ENCODE data around the gene ADGRV1.

Gene ADGRV1

DNA sequence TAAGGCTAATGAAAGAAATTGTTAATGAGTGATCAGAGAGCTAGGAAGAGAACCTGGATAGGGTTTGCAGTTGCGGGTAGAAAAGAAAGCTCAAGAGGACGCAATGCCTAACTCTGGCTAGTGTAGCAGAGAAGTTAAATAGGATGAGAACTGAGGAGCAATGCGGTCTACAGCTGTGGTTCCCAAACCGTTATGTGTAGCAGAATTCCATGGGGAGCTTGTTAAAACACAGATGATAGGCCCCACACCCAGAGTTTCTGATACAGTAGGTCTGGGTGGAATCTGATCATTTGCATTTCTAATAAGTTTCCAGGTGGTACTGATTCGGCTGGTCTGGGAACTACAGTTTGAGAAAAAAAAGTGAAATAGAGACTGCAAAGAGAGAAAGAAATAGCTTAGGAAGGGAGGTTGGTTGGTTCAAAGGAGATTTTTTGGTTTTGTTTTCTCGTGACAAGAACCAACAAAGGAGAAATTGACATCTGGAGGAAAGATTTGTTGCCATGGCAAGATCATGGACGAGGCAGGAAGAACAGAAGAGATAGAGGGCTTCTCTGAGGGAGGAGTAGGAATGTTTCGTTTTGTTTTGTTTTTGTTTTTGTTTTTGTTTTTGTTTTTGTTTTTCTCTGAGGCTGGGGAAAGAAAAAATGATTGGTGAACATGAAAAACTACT lies 548.4 kb downstream of the ADGRV1 start:
- DNase-seq (ENCODE audit: low read depth) = no peak

DNA sequence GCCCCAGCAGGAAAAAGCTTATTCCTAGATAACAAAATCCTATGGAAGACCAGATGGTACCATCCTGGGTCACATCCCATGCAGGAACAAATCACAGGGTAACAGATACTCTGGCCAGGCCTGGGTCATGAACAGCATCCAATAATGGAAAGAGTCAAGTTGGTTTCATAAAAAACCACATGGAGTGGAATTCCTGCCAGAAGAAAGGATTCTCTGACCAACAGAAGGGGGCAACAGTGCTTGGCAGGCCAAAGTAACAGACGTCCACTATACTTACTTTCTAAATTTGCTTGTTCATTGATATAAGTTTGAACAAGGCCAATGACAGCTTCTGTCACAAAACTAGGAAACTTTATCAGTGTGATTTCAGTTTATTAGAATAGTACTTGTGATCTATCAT lies 551.0 kb downstream of the ADGRV1 start:
- DNase-seq (ENCODE audit: low read depth) = no peak

DNA sequence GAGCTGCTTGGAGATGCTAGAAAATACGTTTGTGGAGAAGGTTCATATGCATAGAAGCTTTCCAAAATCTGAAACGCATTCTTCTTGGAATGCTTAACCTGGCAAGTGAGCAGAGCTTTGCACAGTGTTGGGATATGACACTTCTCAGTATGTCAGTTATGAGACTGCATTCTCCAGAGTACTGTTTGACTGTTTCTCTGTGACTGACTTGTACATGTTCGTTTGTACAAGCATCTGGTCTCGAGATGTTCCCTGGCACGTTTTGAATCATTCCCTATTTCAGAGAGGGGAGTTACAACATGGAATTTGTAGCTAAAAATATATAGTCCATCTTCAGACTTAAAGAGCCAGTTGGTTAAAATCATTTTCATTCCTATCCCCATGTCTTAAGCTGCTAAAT lies 552.1 kb downstream of the ADGRV1 start:
- DNase-seq (ENCODE audit: low read depth) = no peak

DNA sequence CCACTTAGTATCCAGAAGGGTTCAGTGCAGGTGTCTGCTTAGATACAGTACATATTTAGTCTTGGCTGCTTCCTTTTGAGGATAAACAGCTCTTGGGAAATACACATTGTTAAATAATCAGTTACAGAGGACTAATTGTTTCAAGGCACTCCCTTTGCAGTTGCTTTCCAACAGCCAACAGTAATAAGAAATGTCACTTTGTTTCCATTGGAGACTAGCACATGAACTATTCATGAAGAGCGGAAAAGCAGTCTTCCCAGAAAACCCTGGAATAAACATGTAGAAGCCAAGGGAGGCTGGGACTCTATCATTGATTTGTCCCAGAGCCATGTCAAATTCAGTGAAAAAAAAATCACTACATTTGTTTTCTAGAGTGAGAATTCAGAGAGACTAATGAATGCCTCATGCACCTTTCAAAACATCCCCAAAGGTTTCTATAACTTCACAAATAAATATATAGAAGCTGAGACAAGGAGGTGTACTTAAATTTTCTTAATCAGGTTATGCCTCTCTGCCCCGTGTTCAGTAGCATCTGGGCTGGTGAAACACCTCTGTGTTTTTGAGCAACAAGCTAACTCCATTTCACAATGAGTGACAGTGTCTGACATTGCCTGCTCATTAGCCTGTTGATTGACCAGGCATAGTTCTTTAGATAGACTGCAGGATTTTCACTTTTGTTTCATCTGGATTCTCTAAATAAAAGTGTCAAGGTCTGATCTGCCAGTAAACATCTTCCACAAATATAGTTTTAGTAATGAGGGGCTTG lies 553.1 kb downstream of the ADGRV1 start:
- no peak for DNase-seq (ENCODE audit: low read depth)

DNA sequence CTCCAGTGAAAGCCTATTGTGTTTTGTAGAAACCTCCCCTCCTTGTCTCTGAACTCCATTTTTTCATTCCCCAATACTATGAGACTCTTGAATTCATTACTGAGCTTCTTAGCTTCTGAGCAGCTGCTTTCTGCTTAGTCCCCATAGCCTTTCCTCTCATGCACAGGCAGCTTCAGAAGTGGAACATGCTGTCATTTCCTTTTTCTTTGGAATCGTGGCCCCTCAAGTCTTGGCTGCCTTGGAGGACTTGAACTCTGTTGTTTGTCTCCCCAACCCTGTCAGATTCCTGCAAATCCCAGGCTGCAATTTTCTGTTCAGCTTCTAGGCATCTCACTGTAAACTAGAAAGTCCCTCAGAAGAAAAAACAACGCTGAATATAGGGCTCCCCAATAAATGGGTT lies 556.1 kb downstream of the ADGRV1 start:
- DNase-seq (ENCODE audit: low read depth) = no peak

DNA sequence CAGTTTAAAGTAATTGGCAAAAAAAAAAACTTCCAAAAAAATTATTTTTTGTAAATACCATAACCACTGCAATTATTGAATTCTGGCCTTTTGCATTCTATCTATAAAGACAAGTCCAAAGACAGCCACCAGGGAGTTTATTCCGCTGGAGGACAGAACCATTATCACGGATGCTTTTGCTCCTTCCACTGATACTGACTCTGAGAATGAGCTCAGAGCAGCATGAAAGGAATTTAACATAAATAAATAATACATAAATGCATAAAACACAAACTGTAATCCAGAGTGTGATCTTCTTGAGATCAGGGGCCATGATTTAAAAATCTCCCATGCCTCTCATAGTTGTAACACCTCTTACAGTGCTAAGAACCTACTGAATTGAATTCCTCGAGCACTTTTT lies 559.8 kb downstream of the ADGRV1 start:
- no peak for DNase-seq (ENCODE audit: low read depth)

DNA sequence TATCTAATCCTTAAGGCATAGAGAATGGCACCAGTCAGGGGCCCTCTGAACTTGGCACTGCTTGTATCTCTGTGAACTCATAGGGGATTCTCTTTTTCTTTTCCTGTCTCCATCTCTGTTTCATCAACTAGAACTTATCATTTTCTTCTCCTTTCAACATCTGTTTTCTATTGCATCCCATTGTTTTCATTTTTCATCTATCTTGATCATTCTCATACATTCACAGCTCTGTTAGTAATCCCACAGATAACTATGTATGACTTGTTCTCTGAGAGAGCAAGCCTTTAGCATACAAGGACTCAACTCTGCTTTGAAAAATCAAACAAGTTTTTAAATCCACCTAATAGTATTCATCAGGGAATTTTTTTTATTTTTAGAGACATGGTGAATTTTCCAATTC lies 560.2 kb downstream of the ADGRV1 start:
- no peak for DNase-seq (ENCODE audit: low read depth)

DNA sequence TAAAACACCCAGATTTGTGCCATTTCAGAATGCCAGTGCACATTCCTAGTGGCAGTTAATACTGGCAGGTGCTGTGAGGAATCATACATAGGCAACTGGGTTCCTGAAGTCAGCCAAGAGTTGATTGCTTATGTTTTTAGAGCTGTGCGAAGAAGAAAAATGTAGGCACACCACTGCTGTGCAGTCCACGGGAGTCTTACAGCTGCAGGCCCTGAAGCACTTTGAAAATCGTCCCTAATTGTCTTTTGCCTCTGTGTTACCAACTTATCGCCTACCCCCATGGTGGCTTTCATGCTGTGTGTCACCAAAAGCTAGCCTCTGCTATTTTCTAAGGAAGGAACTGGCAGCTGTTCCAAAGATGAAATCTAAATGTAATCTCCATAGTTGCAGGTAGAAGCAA lies 560.6 kb downstream of the ADGRV1 start:
- no peak for DNase-seq (ENCODE audit: low read depth)

DNA sequence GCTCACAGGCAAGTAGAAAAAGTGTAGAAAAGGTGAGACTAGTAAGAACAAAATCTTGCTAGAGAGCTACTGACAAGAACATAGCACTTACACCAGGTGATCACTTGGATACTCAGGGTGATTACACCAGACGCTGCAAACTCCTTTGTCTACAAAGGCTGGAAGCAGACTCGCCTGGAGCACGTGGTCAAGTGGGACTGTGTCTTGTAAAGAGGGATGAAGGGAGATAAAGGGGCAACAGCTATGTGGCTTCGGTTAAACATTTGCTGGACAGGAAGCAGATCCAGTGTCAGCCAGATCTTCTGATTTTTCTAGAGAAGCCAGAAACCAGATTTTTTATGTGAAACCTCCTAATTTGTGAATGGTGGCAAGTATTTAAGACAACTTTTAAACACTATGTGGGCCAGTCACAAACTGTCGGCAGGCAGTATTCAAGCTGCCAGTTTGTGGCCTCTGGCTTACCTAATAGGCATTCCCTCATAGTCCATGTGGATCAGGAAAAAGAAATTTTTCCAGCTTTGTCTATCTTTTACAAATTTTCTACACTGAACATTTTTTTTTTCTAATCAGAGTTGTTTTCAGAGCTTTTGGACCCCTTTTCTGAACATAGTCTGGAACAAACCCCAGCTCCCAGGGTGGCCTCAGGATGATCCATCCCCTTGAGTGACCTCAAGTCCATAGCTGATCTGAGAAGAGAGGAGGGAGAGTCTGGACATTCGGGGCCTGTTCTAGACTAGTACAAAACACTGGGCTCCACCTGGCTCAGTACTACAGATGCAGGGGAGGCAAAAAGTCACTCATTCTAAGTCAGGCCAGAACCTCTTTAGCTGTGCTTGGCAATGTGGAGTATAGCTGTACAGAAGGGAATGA lies 561.6 kb downstream of the ADGRV1 start:
- no peak for DNase-seq (ENCODE audit: low read depth)

DNA sequence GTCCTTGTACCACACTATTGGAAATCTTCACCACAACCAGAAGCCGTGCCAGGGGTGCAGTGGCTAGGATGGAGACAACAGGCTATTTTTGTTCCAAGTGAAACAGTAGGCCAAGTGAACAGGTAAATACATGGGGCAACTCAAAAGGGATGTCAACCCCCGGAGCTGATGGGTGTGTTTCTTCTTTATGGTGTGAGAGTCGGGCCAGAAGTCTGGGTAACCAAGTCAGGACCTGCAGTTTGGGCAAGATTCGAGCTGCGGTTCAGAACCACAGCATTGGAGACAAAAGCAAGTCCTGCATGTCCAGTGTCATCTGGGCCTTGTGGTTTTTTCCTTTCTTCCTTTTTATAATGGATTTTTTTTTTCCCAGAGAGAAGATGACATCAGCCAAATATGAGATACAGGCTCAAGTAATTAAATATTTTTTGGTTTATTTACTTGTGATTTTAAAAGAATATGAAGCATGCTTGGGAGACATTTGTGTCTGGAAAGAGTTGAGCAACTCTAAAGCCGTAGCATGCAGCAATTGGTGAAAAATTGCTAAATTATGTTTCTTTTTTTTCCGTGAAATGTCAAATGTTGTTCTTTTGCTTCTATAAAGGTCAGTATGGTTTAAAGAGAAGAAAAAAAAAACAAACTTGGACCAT lies 562.9 kb downstream of the ADGRV1 start:
- no peak for DNase-seq (ENCODE audit: low read depth)

DNA sequence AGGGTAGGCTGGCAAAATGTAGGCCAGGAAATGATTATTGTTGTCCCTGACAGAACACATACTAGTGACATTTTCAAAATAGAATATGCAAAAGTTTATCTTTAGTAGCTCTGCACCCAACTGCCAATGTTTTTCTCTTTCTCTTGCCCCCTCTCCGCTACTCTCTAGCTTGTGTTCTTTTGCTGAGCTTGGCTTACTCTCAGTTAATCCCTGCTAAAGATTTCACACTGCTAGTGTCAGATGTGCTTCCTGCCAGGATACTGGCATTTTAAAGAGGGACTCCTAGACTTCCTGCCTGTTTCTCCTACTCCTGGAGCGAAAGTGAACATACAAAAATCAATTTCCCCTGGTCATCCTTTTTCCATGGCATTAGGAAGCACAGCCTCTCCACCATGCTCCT lies 564.1 kb downstream of the ADGRV1 start:
- DNase-seq (ENCODE audit: low read depth) = no peak

DNA sequence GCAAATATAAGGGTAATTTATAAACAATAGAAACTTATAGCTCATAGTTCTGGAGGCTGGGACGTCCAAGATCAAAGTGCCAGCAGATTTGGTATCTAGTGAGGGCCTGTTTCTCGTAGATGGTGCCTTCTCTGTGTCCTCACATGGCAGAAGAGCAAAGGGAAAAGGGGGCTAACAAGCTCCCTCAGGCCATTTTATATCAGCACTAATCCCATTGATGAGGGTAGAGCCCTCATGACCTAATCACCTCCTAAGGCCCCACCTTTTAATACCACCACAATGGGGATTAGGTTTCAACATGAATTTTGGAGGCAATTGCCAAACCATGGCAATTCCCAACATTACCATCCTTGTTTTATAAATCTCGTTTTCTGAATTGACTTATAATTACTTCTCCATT lies 564.7 kb downstream of the ADGRV1 start:
- no peak for DNase-seq (ENCODE audit: low read depth)

DNA sequence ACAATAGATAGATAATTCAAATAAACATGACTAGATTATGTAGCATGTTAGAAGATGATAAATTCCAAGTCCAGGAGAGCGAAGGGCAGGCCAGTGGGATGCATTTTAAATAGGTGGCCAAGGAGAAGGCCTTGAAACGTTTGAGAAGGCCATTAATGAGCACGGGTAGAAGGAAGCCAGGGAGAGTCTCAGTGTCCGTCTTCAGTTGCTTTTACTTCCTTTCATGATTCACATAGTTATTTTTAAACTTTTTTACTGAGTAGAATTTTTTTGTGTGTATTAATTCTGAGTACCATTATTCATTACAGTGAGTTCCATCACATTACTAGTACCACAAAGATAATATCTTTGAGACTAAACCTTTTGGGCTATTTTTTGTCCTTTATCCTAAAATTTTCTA lies 565.3 kb downstream of the ADGRV1 start:
- no peak for DNase-seq (ENCODE audit: low read depth)

DNA sequence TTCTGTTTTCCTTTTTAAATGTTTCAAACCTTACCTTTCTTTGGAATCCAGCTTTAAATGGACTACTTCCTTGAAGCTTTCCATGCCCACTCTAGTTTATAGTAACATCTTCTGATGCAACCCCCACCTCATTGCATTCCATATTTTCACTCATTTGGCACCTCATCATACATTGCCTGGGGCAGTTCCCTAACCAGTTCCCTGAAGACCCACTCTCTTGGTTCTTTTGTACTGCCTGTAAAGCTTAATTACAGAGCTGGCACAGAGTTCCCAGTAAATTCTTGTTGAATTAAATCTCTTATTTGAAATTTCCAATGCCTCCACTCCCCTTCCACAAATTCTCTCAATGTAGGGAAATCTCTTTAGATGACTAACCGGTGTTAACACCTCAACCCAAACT lies 567.3 kb downstream of the ADGRV1 start:
- DNase-seq (ENCODE audit: low read depth) = no peak

DNA sequence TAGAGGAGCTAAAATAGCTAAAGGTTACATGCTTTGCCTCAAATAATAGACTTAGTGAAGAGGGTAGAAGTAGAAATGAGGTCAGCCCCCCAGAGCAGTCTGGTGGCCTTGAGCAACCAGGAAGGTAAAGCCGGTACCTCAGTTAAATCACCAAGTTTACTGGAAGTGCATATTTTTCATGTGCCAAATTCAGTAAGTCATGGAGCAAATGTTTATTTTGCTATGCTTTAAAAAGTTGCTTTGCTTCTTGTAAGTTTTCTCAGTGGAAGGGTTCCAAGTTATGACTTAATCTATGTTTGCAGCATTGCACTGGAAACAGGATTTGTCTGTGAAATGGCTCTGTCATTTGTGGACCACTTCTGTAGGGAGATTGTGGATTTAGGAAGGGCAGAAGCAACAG lies 567.9 kb downstream of the ADGRV1 start:
- no peak for DNase-seq (ENCODE audit: low read depth)

DNA sequence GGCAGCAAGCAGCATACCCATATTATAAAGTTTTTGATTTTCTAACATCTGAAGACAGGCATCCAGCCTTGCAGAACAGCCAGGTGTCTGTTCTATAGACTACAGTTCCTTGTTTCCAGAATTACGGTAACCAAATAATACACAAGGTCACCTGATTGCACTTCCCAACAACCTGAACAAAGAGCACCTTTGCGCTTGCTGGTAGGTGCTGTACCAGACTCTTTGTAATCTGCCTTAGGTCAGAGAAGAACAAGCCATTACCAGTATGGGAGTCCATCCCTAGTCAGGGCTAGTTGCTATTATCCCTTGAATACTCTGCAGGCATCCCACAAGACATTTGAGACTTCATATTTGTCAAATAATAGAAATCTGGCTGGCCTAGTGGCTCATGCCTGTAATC lies 568.3 kb downstream of the ADGRV1 start:
- DNase-seq (ENCODE audit: low read depth) = no peak

DNA sequence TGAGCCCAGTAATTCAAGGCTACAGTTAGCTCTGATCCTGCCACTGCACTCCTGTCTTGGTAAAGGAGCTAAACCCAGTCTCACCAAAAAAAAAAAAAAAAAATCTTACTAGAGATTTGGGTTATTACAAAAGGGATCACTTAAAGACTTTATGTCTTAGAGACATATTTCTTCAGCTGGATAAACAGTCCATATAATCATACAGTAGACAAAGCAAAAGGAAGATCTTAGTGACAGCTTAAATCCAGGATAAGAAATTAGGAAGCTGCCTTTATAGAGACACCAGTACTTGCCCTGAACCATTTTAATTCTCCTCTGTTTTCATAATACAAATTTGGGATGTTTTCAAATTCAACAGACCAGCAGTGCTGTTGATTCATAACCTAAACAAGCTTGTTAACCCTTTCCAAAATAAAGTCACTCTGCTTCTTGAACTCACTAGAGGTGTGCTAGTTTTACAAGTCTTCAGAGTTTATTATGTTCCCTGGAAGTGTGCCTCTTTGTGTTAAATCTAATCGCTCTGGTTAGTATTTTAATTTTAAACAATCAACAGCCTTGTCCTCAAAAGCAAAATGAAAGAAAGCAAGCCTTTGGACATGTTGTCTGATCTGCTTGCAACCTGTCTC lies 569.0 kb downstream of the ADGRV1 start:
- no peak for DNase-seq (ENCODE audit: low read depth)

DNA sequence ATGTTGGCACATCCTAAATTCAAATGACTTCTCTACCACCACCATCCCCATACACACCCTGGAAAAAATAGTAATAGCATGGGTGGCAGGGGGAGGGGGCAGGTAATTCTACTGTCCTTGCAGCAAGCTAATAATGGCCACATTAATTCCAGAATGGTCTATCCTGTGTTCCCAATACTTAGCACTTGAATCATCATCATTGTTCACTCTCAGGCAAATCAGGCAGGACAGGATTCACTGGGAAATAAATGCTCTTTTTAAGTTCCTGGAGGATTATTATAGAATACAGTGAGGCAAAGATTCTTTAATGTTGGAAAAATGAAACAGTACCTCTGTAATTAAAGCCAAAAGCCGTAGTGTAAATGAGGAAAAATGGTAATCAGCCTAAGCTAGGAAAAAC lies 570.0 kb downstream of the ADGRV1 start:
- DNase-seq (ENCODE audit: low read depth) = no peak

DNA sequence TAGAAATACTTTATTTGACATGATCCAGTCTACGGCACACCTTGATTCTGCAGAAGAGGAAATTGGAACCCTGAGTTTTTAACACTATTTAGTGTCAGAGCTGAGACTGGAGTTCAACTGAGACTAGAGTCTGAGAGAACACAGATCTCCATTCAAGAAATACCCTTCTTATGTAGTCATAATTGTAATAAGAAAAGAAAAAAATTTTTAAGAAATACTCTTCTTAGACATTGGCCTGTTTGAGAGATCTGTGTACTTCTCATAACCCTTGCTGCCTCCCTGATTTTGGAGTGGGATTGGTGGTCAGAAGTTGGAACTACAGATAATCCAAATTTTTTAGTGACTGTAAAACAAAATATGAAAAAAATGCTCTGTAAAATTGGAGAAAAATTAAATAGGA lies 571.2 kb downstream of the ADGRV1 start:
- DNase-seq (ENCODE audit: low read depth) = no peak

DNA sequence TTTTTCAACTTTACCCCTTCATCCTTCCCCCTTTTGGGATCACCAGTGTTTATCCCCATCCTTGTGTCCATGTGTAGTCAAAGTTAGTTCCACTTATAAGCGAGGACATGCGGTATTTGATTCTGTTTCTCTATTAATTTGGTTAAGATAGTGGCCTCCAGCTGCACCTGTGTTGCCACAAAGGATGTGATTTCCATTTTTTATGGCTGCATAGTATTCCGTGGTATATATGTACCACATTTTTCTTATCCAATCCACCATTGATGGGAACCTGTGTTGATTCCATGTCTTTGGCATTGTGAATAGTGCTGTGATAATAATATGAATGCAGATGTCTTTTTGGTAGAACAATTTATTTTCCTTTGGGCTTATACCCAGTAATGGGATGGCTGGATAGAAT lies 572.2 kb downstream of the ADGRV1 start:
- DNase-seq (ENCODE audit: low read depth) = no peak

DNA sequence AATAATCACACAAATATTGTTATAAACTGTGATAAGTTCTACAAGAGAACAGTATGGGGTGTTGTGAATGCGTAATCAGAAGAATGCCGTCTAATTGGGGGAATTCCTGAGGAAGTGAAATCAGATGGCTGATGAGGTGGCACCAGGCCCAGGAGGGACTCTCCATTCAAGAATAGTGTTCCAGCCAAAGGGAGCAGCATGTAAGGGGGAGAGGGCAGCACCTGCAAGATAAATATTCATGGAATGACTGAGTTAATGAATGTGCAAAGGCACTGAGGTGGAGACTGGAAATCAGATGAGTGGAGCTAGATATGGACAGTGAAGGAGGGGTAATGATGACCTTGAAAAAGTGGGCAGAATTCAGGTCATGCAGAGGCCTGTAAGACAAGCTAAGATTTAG lies 574.0 kb downstream of the ADGRV1 start:
- DNase-seq (ENCODE audit: low read depth) = no peak

DNA sequence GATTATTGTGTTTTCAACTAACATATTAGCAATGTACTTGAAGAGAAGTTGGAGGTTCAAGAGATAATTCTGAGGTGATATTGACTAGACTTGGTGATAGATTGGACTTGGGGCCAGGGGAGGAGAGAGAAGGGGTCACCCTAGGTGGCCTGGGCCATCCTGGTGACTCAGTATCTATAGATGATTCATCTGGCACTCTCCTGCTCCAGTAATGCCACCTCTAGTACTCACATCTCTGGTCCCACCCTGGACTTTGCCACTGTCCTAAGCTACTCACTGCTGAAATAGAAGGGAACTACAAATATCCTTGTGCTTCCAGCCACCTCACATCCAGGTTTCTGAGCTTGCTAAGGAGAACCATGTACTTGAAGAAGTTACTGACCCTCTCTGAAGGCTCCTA lies 574.6 kb downstream of the ADGRV1 start:
- DNase-seq (ENCODE audit: low read depth) = no peak

Data from HS-5 (cell line).